Uterus (tissue), 4 donors: ENCODE measurements around the gene FHIT. TPM values are rescaled to one million over a fixed set of nuclear protein-coding genes. Genes with fewer than 3 reads are reported as not detected.

Source experiments
- DNase-seq, 2 donors: peaks; one replicate each; pipeline ENCODE4 v3.0.0-alpha.2; 2019 to 2020
- H3K27ac ChIP-seq, 2 donors: fragments of 200-600 bp; sonication (generic); 1 replicate in 1 of 2; 2 replicates in 1 of 2; pipeline ENCODE4 v1.5.1; 2016 to 2018
- H3K27me3 ChIP-seq, 2 donors: fragments of 200-600 bp; sonication (generic); one replicate each; pipeline ENCODE4 v1.5.1; 2018 to 2019; ENCODE audit warnings: control low read depth in 1 of 2
- H3K36me3 ChIP-seq, 2 donors: fragments of 200-600 bp; sonication (generic); one replicate each; pipeline ENCODE4 v1.5.1; 2019; ENCODE audit warnings: control low read depth in 1 of 2
- H3K4me1 ChIP-seq, 2 donors: fragments of 200-600 bp; sonication (generic); one replicate each; pipeline ENCODE4 v1.5.1; 2018 to 2019; ENCODE audit warnings: control low read depth in 1 of 2
- H3K4me3 ChIP-seq, 2 donors: fragments of 200-600 bp; sonication (generic); 1 replicate in 1 of 2; 2 replicates in 1 of 2; pipeline ENCODE4 v1.5.1; 2018 to 2019; ENCODE audit warnings: mild to moderate bottlenecking in 1 of 2
- H3K9me3 ChIP-seq, 2 donors: fragments of 200-600 bp; sonication (generic); one replicate each; pipeline ENCODE4 v1.5.1; 2019; ENCODE audit warnings: control low read depth in 1 of 2
- CTCF ChIP-seq, 4 experiments: fragments of 200-600 bp in 2 of 4; fragments of 450-650 bp in 2 of 4; sonication (generic) in 2 of 4; IDR thresholded peaks; one replicate each; pipeline ENCODE4 v1.5.1; 2016 to 2019; ENCODE audit warnings: antibody characterized with exemption in 4 of 4, mild to moderate bottlenecking in 2 of 4, moderate library complexity in 1 of 4
- POLR2A ChIP-seq, 2 donors: fragments of 450-650 bp; IDR thresholded peaks; one replicate each; pipeline ENCODE4 v1.6.1; 2016; ENCODE audit warnings: antibody characterized with exemption in 2 of 2, mild to moderate bottlenecking in 1 of 2, moderate library complexity in 1 of 2
- intact Hi-C: fragments of 100-400 bp; cut with DNase I; formaldehyde crosslinking; loops from one replicate; pipeline ENCODE4 v1.15.1; 2023; ENCODE audit warnings: low total_unique reads
- total RNA-seq, 4 donors: library from RNA; depleted of rRNA in 3 of 4; stranded (reverse); fragments of >200 nt in 3 of 4; gene quantifications; one replicate each; pipeline versions ENCODE4 v1.1.0 to v1.2.4, GENCODE V29; 2014 to 2023
- donor health status: DM: yes; HTN: yes; CAD: no.

The FHIT gene
- total RNA-seq, 4 donors from 2014 or later = 1.3 to 15.2 (median 7.3) TPM

GRCh38 chr3:59885101-59885500, 1366.2 kb downstream of the FHIT start:
- H3K4me3 ChIP-seq = no peak overlapping the region
- no peaks in the 10 kb centered on the region for H3K4me1 ChIP-seq
- no peak overlapping the region for H3K27ac ChIP-seq
- intact Hi-C loops = no loop called here
- H3K36me3 ChIP-seq = no peaks in the 10 kb centered on the region
- H3K9me3 ChIP-seq = no peaks in the 10 kb centered on the region
- no peak for DNase-seq
- TF ChIP-seq CTCF (IDR thresholded peaks at IDR 0.05) (no peak), POLR2A (IDR thresholded peaks at IDR 0.05) (no peak)
- H3K27me3 ChIP-seq = no peaks in the 10 kb centered on the region

- intact Hi-C loops = no loop called here
These were observed 1366.8 kb downstream of the FHIT start for GRCh38 chr3:59884409-59884808.

GRCh38 chr3:59882746-59883145, 1368.5 kb downstream of the FHIT start:
- H3K9me3 ChIP-seq = no peaks in the 10 kb centered on the region
- H3K27me3 ChIP-seq = no peaks in the 10 kb centered on the region
- no peak overlapping the region for H3K4me3 ChIP-seq
- H3K27ac ChIP-seq = no peak overlapping the region
- no peaks in the 10 kb centered on the region for H3K36me3 ChIP-seq
- no peaks in the 10 kb centered on the region for H3K4me1 ChIP-seq
- DNase-seq = no peak
- TF ChIP-seq POLR2A (IDR thresholded peaks at IDR 0.05) (no peak), CTCF (IDR thresholded peaks at IDR 0.05) (no peak)
- intact Hi-C loops = no loop called here

More at GRCh38 chr3:59884409-59884808, 1366.8 kb downstream of the FHIT start:
- TF ChIP-seq POLR2A (IDR thresholded peaks at IDR 0.05) = no peak
- TF ChIP-seq CTCF (IDR thresholded peaks at IDR 0.05) = no peak
- H3K36me3 ChIP-seq = no peaks in the 10 kb centered on the region
- no peaks in the 10 kb centered on the region for H3K9me3 ChIP-seq
- H3K4me1 ChIP-seq = no peaks in the 10 kb centered on the region
- no peak overlapping the region for H3K4me3 ChIP-seq
- H3K27ac ChIP-seq = no peak overlapping the region
- H3K27me3 ChIP-seq = no peaks in the 10 kb centered on the region
- no peak for DNase-seq

- TF ChIP-seq POLR2A (IDR thresholded peaks at IDR 0.05) (no peak), CTCF (IDR thresholded peaks at IDR 0.05) (no peak)
- no peak for DNase-seq
- no peak overlapping the region for H3K27ac ChIP-seq
These were observed 1370.5 kb downstream of the FHIT start for GRCh38 chr3:59880717-59881116.

DNA sequence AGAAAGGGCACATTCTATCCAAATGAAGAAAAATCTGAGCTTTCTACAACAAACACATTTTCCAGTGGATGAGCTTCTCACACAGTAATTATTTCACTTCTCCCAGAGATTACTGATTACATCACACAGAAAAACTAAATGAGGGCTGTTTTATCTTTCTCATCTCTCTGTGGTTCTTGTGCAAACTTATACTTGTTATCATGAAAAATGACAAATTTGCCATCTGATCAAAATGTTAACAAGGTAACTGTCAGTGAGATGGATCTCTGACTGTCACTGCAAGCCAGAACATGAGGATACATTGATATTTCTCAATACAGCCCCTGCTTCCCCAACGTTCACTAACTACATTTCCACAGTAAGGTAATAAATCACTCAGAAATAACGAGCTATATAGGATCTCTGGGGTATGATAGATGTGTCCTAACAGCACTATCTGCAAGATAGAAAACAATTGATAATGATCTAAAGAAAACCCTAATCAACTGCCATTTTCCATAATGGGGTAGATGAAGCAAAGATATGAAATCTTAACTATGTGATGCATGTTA, 1372.1 kb downstream of the FHIT start:
- Histone ChIP-seq H3K36me3 (no peaks in the 10 kb centered on the region), H3K27ac (no peak overlapping the region), H3K27me3 (no peaks in the 10 kb centered on the region), H3K4me1 (no peaks in the 10 kb centered on the region), H3K4me3 (no peak overlapping the region), H3K9me3 (no peaks in the 10 kb centered on the region)
- no peak for DNase-seq
- intact Hi-C loops = no loop called here
- no peak for TF ChIP-seq CTCF (IDR thresholded peaks at IDR 0.05)

More at GRCh38 chr3:59880717-59881116, 1370.5 kb downstream of the FHIT start:
- Histone ChIP-seq H3K9me3 (no peaks in the 10 kb centered on the region), H3K4me1 (no peaks in the 10 kb centered on the region), H3K27me3 (no peaks in the 10 kb centered on the region), H3K36me3 (no peaks in the 10 kb centered on the region), H3K4me3 (no peak overlapping the region)
- intact Hi-C loops = no loop called here
